A549 (cell line): ENCODE measurements around the gene FMNL2. TPM values are rescaled to one million over a fixed set of nuclear protein-coding genes. Genes with fewer than 3 reads are reported as not detected.

Experiments used
- ATAC-seq, 2 experiments: fragments of 200-7000 bp in 1 of 2; fragments of >200 bp in 1 of 2; cut with Nextera tagmentation in 1 of 2; cut with Tn5 transposase in 1 of 2; 3 replicates each; pipeline versions ENCODE4 v1.8.0 to v1.9.1; 2018 to 2020; ENCODE audit warnings: mild to moderate bottlenecking in 1 of 2, moderate library complexity in 1 of 2
- CTCF ChIA-PET: fragments of 300-600 bp; sonication (Branson Sonifier 250); formaldehyde crosslinking; extraction: SDS; loops from one replicate; lab custom pipeline; 2021; ENCODE audit warnings: antibody characterized with exemption, inconsistent platforms; lab: Yijun Ruan, JAX
- POLR2A ChIA-PET: fragments of 350-600 bp; formaldehyde crosslinking; extraction: SDS; loops from one replicate; lab custom pipeline; 2021; ENCODE audit warnings: antibody characterized with exemption, inconsistent platforms; lab: Yijun Ruan, JAX
- DNase-seq, 2 experiments: peaks; one replicate each; pipeline versions ENCODE4 v3.0.0 to v3.0.0-alpha.2; 2011 to 2016; ENCODE audit warnings: low read depth in 1 of 2, low spot score in 1 of 2
- FAIRE-seq: peaks from 2 replicates; lab custom pipeline; 2011; peaks lifted over from hg19 to GRCh38; lab: Jason Lieb, UNC
- H3K27ac ChIP-seq, 2 experiments: fragments of >200 bp; sonication (Bioruptor Twin); formaldehyde crosslinking; 3 replicates each; pipeline ENCODE4 v1.5.1; 2016 to 2017
- H3K4me1 ChIP-seq: fragments of >200 bp; sonication (Bioruptor Twin); formaldehyde crosslinking; 3 replicates; pipeline ENCODE4 v1.6.1; 2016
- H3K4me2 ChIP-seq: fragments of >200 bp; sonication (Bioruptor Twin); formaldehyde crosslinking; 3 replicates; pipeline ENCODE4 v1.6.1; 2016
- H3K4me3 ChIP-seq: fragments of >200 bp; sonication (Bioruptor Twin); formaldehyde crosslinking; 3 replicates; pipeline ENCODE4 v1.5.1; 2016
- H3K9me3 ChIP-seq: fragments of >200 bp; sonication (Bioruptor Twin); formaldehyde crosslinking; 3 replicates; pipeline ENCODE4 v1.6.1; 2016
- CBX2 ChIP-seq: fragments of 200-600 bp; sonication (generic); IDR thresholded peaks from 2 replicates; pipeline ENCODE4 v1.6.1; 2016; ENCODE audit warnings: low read depth, mild to moderate bottlenecking, borderline replicate concordance
- CHD4 ChIP-seq: fragments of 200-600 bp; sonication (generic); IDR thresholded peaks from 2 replicates; pipeline ENCODE4 v1.6.1; 2016; ENCODE audit warnings: antibody characterized with exemption, mild to moderate bottlenecking, borderline replicate concordance
- EHMT2 ChIP-seq: fragments of 200-600 bp; sonication (generic); IDR thresholded peaks from 2 replicates; pipeline ENCODE4 v1.6.1; 2016; ENCODE audit warnings: antibody characterized with exemption, low read depth, mild to moderate bottlenecking, moderate library complexity
- FOSB ChIP-seq: fragments of 250-450 bp; sonication (Bioruptor Pico); IDR thresholded peaks from 2 replicates; pipeline ENCODE4 v1.5.0; 2020; ENCODE audit warnings: mild to moderate bottlenecking, moderate library complexity
- GATA3 ChIP-seq: IDR thresholded peaks from 2 replicates; pipeline ENCODE4 v1.6.1; 2012; ENCODE audit warnings: borderline replicate concordance
- HES2 ChIP-seq: fragments of >200 bp; sonication (Bioruptor Twin); formaldehyde crosslinking; IDR thresholded peaks from 2 replicates; pipeline ENCODE4 v1.6.1; 2016
- HMGXB4 ChIP-seq: fragments of 250-450 bp; sonication (Bioruptor Pico); IDR thresholded peaks from 2 replicates; pipeline ENCODE4 v1.5.0; 2021; ENCODE audit warnings: mild to moderate bottlenecking, moderate library complexity, borderline replicate concordance
- HOXB13 ChIP-seq: fragments of 250-450 bp; sonication (Bioruptor Pico); IDR thresholded peaks from 2 replicates; pipeline ENCODE4 v1.5.0; 2020; ENCODE audit warnings: low read depth, mild to moderate bottlenecking, moderate library complexity
- JUNB ChIP-seq: fragments of >200 bp; sonication (Bioruptor Twin); formaldehyde crosslinking; IDR thresholded peaks from 2 replicates; pipeline ENCODE4 v1.6.1; 2016
- KDM1A ChIP-seq: fragments of 200-600 bp; sonication (generic); IDR thresholded peaks from 2 replicates; pipeline ENCODE4 v1.6.1; 2016; ENCODE audit warnings: low read depth, mild to moderate bottlenecking
- MAX ChIP-seq: IDR thresholded peaks from 2 replicates; pipeline ENCODE4 v1.6.1; 2012
- MAZ ChIP-seq: fragments of 150-350 bp; IDR thresholded peaks from 2 replicates; pipeline ENCODE4 v1.6.1; 2014; ENCODE audit warnings: antibody characterized with exemption, low read depth, low read length, borderline replicate concordance
- MYC ChIP-seq: IDR thresholded peaks from 2 replicates; pipeline ENCODE4 v1.6.1; 2012; ENCODE audit warnings: mild to moderate bottlenecking, inconsistent platforms, low read length, improper control_type of control experiment, borderline replicate concordance
- NPAS2 ChIP-seq: fragments of 250-450 bp; sonication (Bioruptor Pico); IDR thresholded peaks from 2 replicates; pipeline ENCODE4 v1.8.0; 2022; ENCODE audit warnings: mild to moderate bottlenecking, moderate library complexity, borderline replicate concordance
- PBX3 ChIP-seq: IDR thresholded peaks from 2 replicates; pipeline ENCODE4 v1.6.1; 2012
- POLR2AphosphoS2 ChIP-seq: conservative IDR thresholded peaks from 2 replicates; pipeline ENCODE4 v1.6.1; 2012; ENCODE audit warnings: low read length, improper control_type of control experiment, inconsistent platforms
- RAD21 ChIP-seq, 2 experiments: fragments of >200 bp in 1 of 2; sonication (Bioruptor Twin) in 1 of 2; formaldehyde crosslinking in 1 of 2; IDR thresholded peaks in 1 of 2; conservative IDR thresholded peaks in 1 of 2; 2 replicates in 1 of 2; 3 replicates in 1 of 2; pipeline ENCODE4 v1.6.1; 2012 to 2018; ENCODE audit warnings: inconsistent platforms in 1 of 2
- RCOR1 ChIP-seq: fragments of 150-350 bp; IDR thresholded peaks from 2 replicates; pipeline ENCODE4 v1.6.1; 2014; ENCODE audit warnings: antibody characterized with exemption, low read length, low read depth
- SMC3 ChIP-seq: fragments of >200 bp; sonication (Bioruptor Twin); formaldehyde crosslinking; IDR thresholded peaks from 3 replicates; pipeline ENCODE4 v1.6.1; 2018; ENCODE audit warnings: inconsistent platforms
- SREBF2 ChIP-seq: fragments of 450-650 bp; IDR thresholded peaks from 2 replicates; pipeline ENCODE4 v1.6.1; 2014; ENCODE audit warnings: mild to moderate bottlenecking, moderate library complexity
- TP53 ChIP-seq: fragments of 250-450 bp; sonication (Bioruptor Pico); IDR thresholded peaks from 2 replicates; pipeline ENCODE4 v1.5.0; 2021; ENCODE audit warnings: mild to moderate bottlenecking, moderate library complexity
- ZNF302 ChIP-seq: fragments of 250-450 bp; sonication (Bioruptor Pico); IDR thresholded peaks from 2 replicates; pipeline ENCODE4 v1.9.0; 2021; ENCODE audit warnings: inconsistent platforms, mild to moderate bottlenecking, moderate library complexity
- WGBS: methylation state at CpG from one replicate; pipeline ENCODE4 v1.1.6; 2017; ENCODE audit errors: missing lambda C conversion rate; 5-methylcytosine and 5-hydroxymethylcytosine counted together
- polyA plus RNA-seq, 4 experiments: library from polyadenylated mRNA; depleted of rRNA in 3 of 4; stranded (reverse); fragments of >200 nt; fragmentation: RNase III in 1 of 4; extraction: RNeasy Plus Mini Kit Qiagen cat#74134 plus additional on column Dnase treatment in 1 of 4; gene quantifications; 2 replicates in 3 of 4; 3 replicates in 1 of 4; pipeline ENCODE4 v1.2.3, GENCODE V29; 2011 to 2017
- TF ChIP-seq, protein P1 (sequence below): fragments of 200-600 bp; sonication (generic); IDR thresholded peaks from 2 replicates; pipeline ENCODE4 v1.6.1; 2016; ENCODE audit warnings: antibody characterized with exemption, mild to moderate bottlenecking, moderate library complexity
- TF ChIP-seq, protein P2 (sequence below): fragments of 250-450 bp; sonication (Bioruptor Pico); IDR thresholded peaks from 2 replicates; pipeline ENCODE4 v1.5.0; 2020; ENCODE audit warnings: low read depth, mild to moderate bottlenecking, moderate library complexity

FMNL2 gene
- polyA plus RNA-seq, 2 of the 4 experiments (the other 2 are of a cell fraction) = 27.9 to 36.5 TPM

GRCh38 chr2:152546230-152546837, 211.4 kb downstream of the FMNL2 start (continued):
- TF ChIP-seq, protein P1, sequence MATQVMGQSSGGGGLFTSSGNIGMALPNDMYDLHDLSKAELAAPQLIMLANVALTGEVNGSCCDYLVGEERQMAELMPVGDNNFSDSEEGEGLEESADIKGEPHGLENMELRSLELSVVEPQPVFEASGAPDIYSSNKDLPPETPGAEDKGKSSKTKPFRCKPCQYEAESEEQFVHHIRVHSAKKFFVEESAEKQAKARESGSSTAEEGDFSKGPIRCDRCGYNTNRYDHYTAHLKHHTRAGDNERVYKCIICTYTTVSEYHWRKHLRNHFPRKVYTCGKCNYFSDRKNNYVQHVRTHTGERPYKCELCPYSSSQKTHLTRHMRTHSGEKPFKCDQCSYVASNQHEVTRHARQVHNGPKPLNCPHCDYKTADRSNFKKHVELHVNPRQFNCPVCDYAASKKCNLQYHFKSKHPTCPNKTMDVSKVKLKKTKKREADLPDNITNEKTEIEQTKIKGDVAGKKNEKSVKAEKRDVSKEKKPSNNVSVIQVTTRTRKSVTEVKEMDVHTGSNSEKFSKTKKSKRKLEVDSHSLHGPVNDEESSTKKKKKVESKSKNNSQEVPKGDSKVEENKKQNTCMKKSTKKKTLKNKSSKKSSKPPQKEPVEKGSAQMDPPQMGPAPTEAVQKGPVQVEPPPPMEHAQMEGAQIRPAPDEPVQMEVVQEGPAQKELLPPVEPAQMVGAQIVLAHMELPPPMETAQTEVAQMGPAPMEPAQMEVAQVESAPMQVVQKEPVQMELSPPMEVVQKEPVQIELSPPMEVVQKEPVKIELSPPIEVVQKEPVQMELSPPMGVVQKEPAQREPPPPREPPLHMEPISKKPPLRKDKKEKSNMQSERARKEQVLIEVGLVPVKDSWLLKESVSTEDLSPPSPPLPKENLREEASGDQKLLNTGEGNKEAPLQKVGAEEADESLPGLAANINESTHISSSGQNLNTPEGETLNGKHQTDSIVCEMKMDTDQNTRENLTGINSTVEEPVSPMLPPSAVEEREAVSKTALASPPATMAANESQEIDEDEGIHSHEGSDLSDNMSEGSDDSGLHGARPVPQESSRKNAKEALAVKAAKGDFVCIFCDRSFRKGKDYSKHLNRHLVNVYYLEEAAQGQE = no peak
- no peak for TF ChIP-seq TP53
- no peak for TF ChIP-seq POLR2AphosphoS2
- no peak for TF ChIP-seq RCOR1
- TF ChIP-seq FOSB (CRISPR knock-in tag) = no peak
- TF ChIP-seq MYC = no peak
- no peak for TF ChIP-seq RAD21 (conservative IDR thresholded peaks at IDR 0.05 in 1 of 2, IDR thresholded peaks at IDR 0.05 in 1 of 2)

DNA sequence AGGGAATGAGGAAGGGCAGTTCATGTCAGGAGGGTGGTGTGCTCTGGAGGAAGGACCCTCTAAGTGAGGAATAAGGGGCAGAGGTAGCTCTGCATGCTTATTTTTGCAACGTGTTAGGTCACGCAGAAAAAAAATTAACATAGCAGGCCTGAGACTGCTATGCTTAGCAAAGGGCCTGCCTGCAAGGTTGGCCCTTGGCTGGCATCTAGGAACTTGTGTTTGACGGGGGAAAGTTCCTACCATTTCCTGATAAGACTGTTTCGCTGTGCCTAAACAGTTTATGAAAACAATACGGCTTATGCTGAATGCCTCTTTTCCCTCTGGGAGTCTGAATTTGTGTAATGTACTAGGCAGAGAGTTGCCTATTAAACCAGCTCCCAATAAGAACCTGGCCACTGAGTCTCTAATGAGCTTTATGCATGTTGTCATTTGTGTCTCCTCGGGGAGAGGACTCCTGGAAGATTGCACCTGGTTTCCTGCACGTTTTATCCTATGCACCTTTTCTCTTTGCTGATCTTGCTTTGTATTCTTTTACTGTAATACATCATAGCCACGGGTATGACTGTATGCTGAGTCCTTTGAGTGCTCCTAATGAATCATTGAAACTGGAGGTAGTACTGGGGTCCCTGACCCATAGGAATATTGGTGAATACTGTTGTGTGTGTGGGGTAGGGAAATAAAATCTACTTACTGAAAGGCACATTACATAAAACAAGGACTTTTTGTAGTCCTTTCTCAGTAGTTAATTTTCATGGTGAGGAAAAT, 213.3 kb downstream of the FMNL2 start:
- TF ChIP-seq HES2 = no peak
- TF ChIP-seq GATA3 = no peak
- TF ChIP-seq, protein P2, sequence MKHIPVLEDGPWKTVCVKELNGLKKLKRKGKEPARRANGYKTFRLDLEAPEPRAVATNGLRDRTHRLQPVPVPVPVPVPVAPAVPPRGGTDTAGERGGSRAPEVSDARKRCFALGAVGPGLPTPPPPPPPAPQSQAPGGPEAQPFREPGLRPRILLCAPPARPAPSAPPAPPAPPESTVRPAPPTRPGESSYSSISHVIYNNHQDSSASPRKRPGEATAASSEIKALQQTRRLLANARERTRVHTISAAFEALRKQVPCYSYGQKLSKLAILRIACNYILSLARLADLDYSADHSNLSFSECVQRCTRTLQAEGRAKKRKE (CRISPR knock-in tag) = no peak
- no peak for TF ChIP-seq MAX
- TF ChIP-seq KDM1A = no peak
- no peak for TF ChIP-seq CHD4
- TF ChIP-seq MYC = no peak
- TF ChIP-seq FOSB (CRISPR knock-in tag) = no peak
- no peak for TF ChIP-seq ZNF302 (CRISPR knock-in tag)
- no peak for TF ChIP-seq SREBF2
- TF ChIP-seq JUNB = no peak
- no peaks in the 10 kb centered on the region for H3K9me3 ChIP-seq
- ATAC-seq (no peak), DNase-seq (no peak), FAIRE-seq (no peak)
- no peak overlapping the region for H3K27ac ChIP-seq
- no peak overlapping the region for H3K4me2 ChIP-seq
- CTCF ChIA-PET = interaction anchor here (0.6 to 1.6 kb wide), 6 partner anchors 12 to 223 kb away, joined by 3 to 5 read pairs (median 4); no protein-coding TSS in a partner anchor
- POLR2A ChIA-PET = no interaction called here
- 91% methylated on average over 8 of the region's 8 CpGs for WGBS
- no peak overlapping the region for H3K4me3 ChIP-seq
- H3K4me1 ChIP-seq = peaks cover 9% of the 10 kb centered on the region

GRCh38 chr2:152548996-152549395, 214.0 kb downstream of the FMNL2 start:
- Histone ChIP-seq H3K4me2 (no peak overlapping the region), H3K27ac (no peak overlapping the region), H3K4me1 (peaks cover 2% of the 10 kb centered on the region; the same call in 2 of the 3 replicates)
- TF ChIP-seq HMGXB4 (CRISPR knock-in tag) = no peak
- TF ChIP-seq SMC3 = no peak
- no peak for TF ChIP-seq NPAS2 (CRISPR knock-in tag)
- no peak for TF ChIP-seq MAX
- TF ChIP-seq TP53 = no peak
- TF ChIP-seq CBX2 = no peak
- no peak for TF ChIP-seq MAZ
- TF ChIP-seq HOXB13 (CRISPR knock-in tag) = no peak
- TF ChIP-seq PBX3 = no peak
- no peak for TF ChIP-seq EHMT2
- TF ChIP-seq, all 56 proteins: peak for 0
- DNase-seq (no peak), ATAC-seq (no peak), FAIRE-seq (no peak)
- Histone ChIP-seq H3K9me3 (no peaks in the 10 kb centered on the region), H3K4me3 (no peak overlapping the region)
- CTCF ChIA-PET = interaction anchor here (0.6 to 1.6 kb wide), 3 partner anchors 20 to 213 kb away, joined by 3 to 5 read pairs (median 5); no protein-coding TSS in a partner anchor
- WGBS = 85% methylated on average over 3 of the region's 3 CpGs
- POLR2A ChIA-PET = no interaction called here
